HCT116 (cell line): ENCODE results near the gene KCTD10. TPM values are rescaled to one million over a fixed set of nuclear protein-coding genes. Genes with fewer than 3 reads are reported as not detected.

Experiments
- ATAC-seq: fragments of 200-7000 bp; cut with Tn5 transposase; 2 replicates; pipeline ENCODE4 v1.9.1; 2020; ENCODE audit warnings: mild to moderate bottlenecking, moderate library complexity
- BruUV-seq: library from RNA; stranded (reverse); fragments of 400-500 nt; replicated peaks from 2 replicates; lab custom pipeline; 2021; lab: Mats Ljungman, UMichigan
- CTCF ChIA-PET: fragments of 300-600 bp; sonication (Branson Sonifier 250); formaldehyde crosslinking; loops from one replicate; lab custom pipeline; 2021; ENCODE audit warnings: antibody characterized with exemption; lab: Charles Lee
- POLR2A ChIA-PET: fragments of 300-600, 350-600 bp; sonication (Branson Sonifier 250); formaldehyde crosslinking; loops from one replicate; lab custom pipeline; 2021; ENCODE audit warnings: antibody characterized with exemption; lab: Charles Lee
- RAD21 ChIA-PET, 2 experiments: fragments of 300-600 bp; sonication (Branson Sonifier 250); formaldehyde crosslinking; loops; one replicate each; lab custom pipeline; 2023; ENCODE audit warnings: low total read pairs in 2 of 2; ENCODE audit not compliant: uncharacterized antibody in 2 of 2, unreplicated experiment in 2 of 2, low non-redundant PET in 1 of 2; lab: Charles Lee
- DNase-seq: peaks from one replicate; pipeline ENCODE4 v3.0.0-alpha.2; 2010; ENCODE audit warnings: low read depth, low spot score
- H2AFZ ChIP-seq: fragments of 200-600 bp; shearing (Covaris generic), sonication (generic); 2 replicates; pipeline ENCODE4 v1.6.1; 2017; ENCODE audit warnings: low read depth, mixed run types, mixed read lengths, antibody characterized with exemption, low read length; ENCODE audit not compliant: poor library complexity, severe bottlenecking
- H3K27ac ChIP-seq: 2 replicates; pipeline ENCODE4 v1.5.1; 2012; ENCODE audit warnings: low read depth, low read length
- H3K27me3 ChIP-seq: fragments of 200-600 bp; sonication (generic); 2 replicates; pipeline ENCODE4 v1.6.1; 2016; ENCODE audit warnings: mixed run types, low read length, mixed read lengths; ENCODE audit not compliant: insufficient read depth
- H3K36me3 ChIP-seq, 2 experiments: fragments of 200-500 bp in 1 of 2; fragments of 200-600 bp in 1 of 2; sonication (Bioruptor generic) in 1 of 2; sonication (generic) in 1 of 2; 2 replicates each; pipeline versions ENCODE4 v1.5.1 to v1.6.1; 2014 to 2016; ENCODE audit warnings: low read length in 2 of 2, inconsistent platforms in 1 of 2, mixed read lengths in 1 of 2, mixed run types in 1 of 2; ENCODE audit not compliant: insufficient read depth in 2 of 2, control insufficient read depth in 1 of 2
- H3K4me1 ChIP-seq, 2 experiments: fragments of 200-600 bp in 1 of 2; sonication (generic) in 1 of 2; 2 replicates each; pipeline versions ENCODE4 v1.5.1 to v1.6.1; 2012 to 2017; ENCODE audit warnings: low read length in 2 of 2, inconsistent platforms in 1 of 2, mild to moderate bottlenecking in 1 of 2, mixed read lengths in 1 of 2, mixed run types in 1 of 2, moderate library complexity in 1 of 2; ENCODE audit not compliant: insufficient read depth in 2 of 2, control insufficient read depth in 1 of 2
- H3K4me2 ChIP-seq: fragments of 200-600 bp; sonication (generic); 2 replicates; pipeline ENCODE4 v1.6.1; 2017; ENCODE audit warnings: mixed run types, low read length, mixed read lengths
- H3K4me3 ChIP-seq, 2 experiments: fragments of 200-600 bp in 1 of 2; sonication (generic) in 1 of 2; replicated peaks in 1 of 2; 2 replicates each; pipeline ENCODE4 v1.5.1; 2011 to 2016; ENCODE audit warnings: low read length in 2 of 2, control low read depth in 1 of 2, low read depth in 1 of 2, mild to moderate bottlenecking in 1 of 2, mixed read lengths in 1 of 2, mixed run types in 1 of 2
- H3K79me2 ChIP-seq: fragments of 200-600 bp; sonication (generic); 2 replicates; pipeline ENCODE4 v1.6.1; 2017; ENCODE audit warnings: mild to moderate bottlenecking, mixed run types, low read length, moderate library complexity, mixed read lengths; ENCODE audit not compliant: insufficient read depth
- H3K9ac ChIP-seq: fragments of 200-600 bp; sonication (generic); 2 replicates; pipeline ENCODE4 v1.6.1; 2016; ENCODE audit warnings: low read length, mixed read lengths
- H3K9me2 ChIP-seq: fragments of 200-600 bp; sonication (generic), shearing (Covaris generic); 2 replicates; pipeline ENCODE4 v1.6.1; 2017; ENCODE audit warnings: mixed run types, mild to moderate bottlenecking, moderate library complexity; ENCODE audit not compliant: insufficient read depth
- H3K9me3 ChIP-seq, 2 experiments: fragments of 200-500 bp in 1 of 2; fragments of 200-600 bp in 1 of 2; sonication (Bioruptor generic) in 1 of 2; sonication (generic) in 1 of 2; 2 replicates each; pipeline ENCODE4 v1.6.1; 2014 to 2017; ENCODE audit warnings: low read length in 2 of 2, mixed read lengths in 2 of 2, inconsistent platforms in 1 of 2, low read depth in 1 of 2, mild to moderate bottlenecking in 1 of 2, mixed run types in 1 of 2, moderate library complexity in 1 of 2; ENCODE audit not compliant: control insufficient read depth in 1 of 2, insufficient read depth in 1 of 2
- H4K20me1 ChIP-seq: fragments of 200-600 bp; sonication (generic), shearing (Covaris generic); 2 replicates; pipeline ENCODE4 v1.6.1; 2017; ENCODE audit warnings: mixed run types, mild to moderate bottlenecking, moderate library complexity; ENCODE audit not compliant: insufficient read depth
- CBX3 ChIP-seq: IDR thresholded peaks from 2 replicates; pipeline ENCODE4 v1.6.1; 2012; ENCODE audit warnings: low read depth
- CEBPB ChIP-seq: IDR thresholded peaks from 2 replicates; pipeline ENCODE4 v1.6.1; 2012; ENCODE audit warnings: low read depth
- EGR1 ChIP-seq: IDR thresholded peaks from 2 replicates; pipeline ENCODE4 v1.6.1; 2012; ENCODE audit warnings: low read depth
- ELF1 ChIP-seq: IDR thresholded peaks from 2 replicates; pipeline ENCODE4 v1.6.1; 2012; ENCODE audit warnings: low read depth, borderline replicate concordance
- EZH2 ChIP-seq: fragments of 200-600 bp; sonication (generic); IDR thresholded peaks from 2 replicates; pipeline ENCODE4 v1.6.1; 2017; ENCODE audit warnings: antibody characterized with exemption, mixed run types
- EZH2phosphoT487 ChIP-seq: fragments of 200-600 bp; IDR thresholded peaks from 2 replicates; pipeline ENCODE4 v1.6.1; 2018; ENCODE audit warnings: antibody characterized with exemption, borderline replicate concordance
- FOSL1 ChIP-seq: IDR thresholded peaks from 2 replicates; pipeline ENCODE4 v1.6.1; 2012; ENCODE audit warnings: low read depth
- POLR2AphosphoS5 ChIP-seq: IDR thresholded peaks from 2 replicates; pipeline ENCODE4 v1.6.1; 2011; ENCODE audit warnings: mild to moderate bottlenecking, low read depth, low read length, moderate library complexity
- SIN3A ChIP-seq: IDR thresholded peaks from 2 replicates; pipeline ENCODE4 v1.6.1; 2012; ENCODE audit warnings: low read depth
- SP1 ChIP-seq: IDR thresholded peaks from 2 replicates; pipeline ENCODE4 v1.6.1; 2012; ENCODE audit warnings: low read depth
- SRF ChIP-seq: IDR thresholded peaks from 2 replicates; pipeline ENCODE4 v1.6.1; 2012; ENCODE audit warnings: low read depth
- TCF7L2 ChIP-seq: IDR thresholded peaks from 2 replicates; pipeline ENCODE4 v1.7.0; 2011; ENCODE audit warnings: borderline replicate concordance, inconsistent platforms; ENCODE audit not compliant: insufficient read depth, insufficient read length; ENCODE audit errors: extremely low read depth
- YY1 ChIP-seq: IDR thresholded peaks from 2 replicates; pipeline ENCODE4 v1.6.1; 2011; ENCODE audit warnings: low read length, low read depth, moderate library complexity, mild to moderate bottlenecking; ENCODE audit not compliant: insufficient replicate concordance; ENCODE audit errors: extremely low read depth
- ZFX ChIP-seq: fragments of 450-650 bp; IDR thresholded peaks from 2 replicates; pipeline ENCODE4 v1.6.1; 2017
- ZNF274 ChIP-seq: fragments of 200-500 bp; sonication (Bioruptor generic); IDR thresholded peaks from 2 replicates; pipeline ENCODE4 v1.6.1; 2014; ENCODE audit warnings: mild to moderate bottlenecking, low read depth, low read length, inconsistent platforms
- intact Hi-C: fragments of 100-400 bp; cut with micrococcal nuclease; formaldehyde crosslinking; loops from 2 replicates; pipeline ENCODE4 v1.10.0; 2022
- total RNA-seq: library from RNA; stranded (reverse); gene quantifications from one replicate; pipeline ENCODE4 v1.2.1, GENCODE V29; 2021; ENCODE audit not compliant: unreplicated experiment
- TF ChIP-seq, protein P1 (sequence below): IDR thresholded peaks from 2 replicates; pipeline ENCODE4 v1.6.1; 2012
- TF ChIP-seq, protein P2 (sequence below): IDR thresholded peaks from 2 replicates; pipeline ENCODE4 v1.6.1; 2012
- TF ChIP-seq, protein P3 (sequence below), 3 experiments: fragments of 200-600 bp in 1 of 3; sonication (generic) in 1 of 3; IDR thresholded peaks in 2 of 3; conservative IDR thresholded peaks in 1 of 3; 2 replicates each; pipeline ENCODE4 v1.5.1; 2012 to 2017; ENCODE audit warnings: low read depth in 2 of 3, low read length in 2 of 3, antibody characterized with exemption in 1 of 3, borderline replicate concordance in 1 of 3, control low read depth in 1 of 3, mild to moderate bottlenecking in 1 of 3, mixed read lengths in 1 of 3, mixed run types in 1 of 3, moderate library complexity in 1 of 3; ENCODE audit not compliant: insufficient read depth in 1 of 3
- TF ChIP-seq, protein P4 (sequence below): IDR thresholded peaks from 2 replicates; pipeline ENCODE4 v1.6.1; 2011; ENCODE audit warnings: mild to moderate bottlenecking, low read length, moderate library complexity; ENCODE audit not compliant: insufficient replicate concordance; ENCODE audit errors: extremely low read depth

The KCTD10 gene
- total RNA-seq, 1 experiment from 2014 or later, result 34.7 TPM

DNA sequence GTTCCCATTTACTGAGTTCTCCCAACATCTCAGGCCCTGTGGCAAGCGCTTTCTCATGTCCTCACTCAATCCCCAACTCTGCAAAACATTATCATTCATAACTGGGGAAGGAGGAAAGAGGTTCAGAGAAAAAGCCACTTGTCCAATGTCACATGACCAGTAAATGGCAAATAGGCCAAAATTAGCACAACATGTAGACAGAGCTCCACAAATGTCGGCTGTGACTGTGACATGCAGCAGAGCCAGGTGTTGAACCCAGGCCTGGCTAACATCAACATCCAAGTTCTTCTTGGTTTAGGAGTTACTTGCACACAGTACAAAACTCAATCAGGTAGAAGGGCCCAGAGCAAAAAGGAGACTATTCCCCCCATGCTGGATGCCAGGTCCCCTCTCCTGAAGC, 10.8 kb downstream of the KCTD10 start:
- no peak overlapping the region for H3K27ac ChIP-seq
- H3K4me2 ChIP-seq, result no peak overlapping the region
- ChIA-PET RAD21 (no interaction called here), POLR2A (no interaction called here), CTCF (no interaction called here)
- H3K9me3 ChIP-seq, result no peaks in the 10 kb centered on the region
- peaks cover 4% of the 10 kb centered on the region; the same call in 1 of the 2 replicates for H4K20me1 ChIP-seq
- H3K36me3 ChIP-seq, result peaks cover 9 to 19% of the 10 kb centered on the region in 2 experiments; a peak in 3 of 4 replicates
- H3K4me1 ChIP-seq, result peaks cover 34 to 41% of the 10 kb centered on the region in 2 experiments
- H3K9me2 ChIP-seq, result no peaks in the 10 kb centered on the region
- no peak overlapping the region for H3K9ac ChIP-seq
- intact Hi-C loops, result no loop called here
- H3K79me2 ChIP-seq, result peaks cover 66% of the 10 kb centered on the region
- no peak for ATAC-seq
- DNase-seq, result no peak
- H3K27me3 ChIP-seq, result no peaks in the 10 kb centered on the region
- TF ChIP-seq EZH2, result no peak
- TF ChIP-seq, protein P1, sequence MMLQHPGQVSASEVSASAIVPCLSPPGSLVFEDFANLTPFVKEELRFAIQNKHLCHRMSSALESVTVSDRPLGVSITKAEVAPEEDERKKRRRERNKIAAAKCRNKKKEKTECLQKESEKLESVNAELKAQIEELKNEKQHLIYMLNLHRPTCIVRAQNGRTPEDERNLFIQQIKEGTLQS, result no peak
- TF ChIP-seq POLR2AphosphoS5, result no peak
- no peak for TF ChIP-seq YY1
- TF ChIP-seq ELF1, result no peak
- TF ChIP-seq FOSL1, result no peak
- TF ChIP-seq, protein P2, sequence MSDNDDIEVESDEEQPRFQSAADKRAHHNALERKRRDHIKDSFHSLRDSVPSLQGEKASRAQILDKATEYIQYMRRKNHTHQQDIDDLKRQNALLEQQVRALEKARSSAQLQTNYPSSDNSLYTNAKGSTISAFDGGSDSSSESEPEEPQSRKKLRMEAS, result no peak
- TF ChIP-seq, protein P3, sequence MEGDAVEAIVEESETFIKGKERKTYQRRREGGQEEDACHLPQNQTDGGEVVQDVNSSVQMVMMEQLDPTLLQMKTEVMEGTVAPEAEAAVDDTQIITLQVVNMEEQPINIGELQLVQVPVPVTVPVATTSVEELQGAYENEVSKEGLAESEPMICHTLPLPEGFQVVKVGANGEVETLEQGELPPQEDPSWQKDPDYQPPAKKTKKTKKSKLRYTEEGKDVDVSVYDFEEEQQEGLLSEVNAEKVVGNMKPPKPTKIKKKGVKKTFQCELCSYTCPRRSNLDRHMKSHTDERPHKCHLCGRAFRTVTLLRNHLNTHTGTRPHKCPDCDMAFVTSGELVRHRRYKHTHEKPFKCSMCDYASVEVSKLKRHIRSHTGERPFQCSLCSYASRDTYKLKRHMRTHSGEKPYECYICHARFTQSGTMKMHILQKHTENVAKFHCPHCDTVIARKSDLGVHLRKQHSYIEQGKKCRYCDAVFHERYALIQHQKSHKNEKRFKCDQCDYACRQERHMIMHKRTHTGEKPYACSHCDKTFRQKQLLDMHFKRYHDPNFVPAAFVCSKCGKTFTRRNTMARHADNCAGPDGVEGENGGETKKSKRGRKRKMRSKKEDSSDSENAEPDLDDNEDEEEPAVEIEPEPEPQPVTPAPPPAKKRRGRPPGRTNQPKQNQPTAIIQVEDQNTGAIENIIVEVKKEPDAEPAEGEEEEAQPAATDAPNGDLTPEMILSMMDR (IDR thresholded peaks at IDR 0.05 in 2 of 3, conservative IDR thresholded peaks at IDR 0.05 in 1 of 3; ENCODE audit: borderline replicate concordance in 1 of 3, insufficient read depth in 1 of 3, low read depth in 2 of 3, low read length in 2 of 3), result no peak
- TF ChIP-seq CEBPB, result no peak
- TF ChIP-seq SP1, result no peak
- TF ChIP-seq ZNF274, result no peak
- no peak for TF ChIP-seq SRF
- no peak for TF ChIP-seq TCF7L2
- no peak for TF ChIP-seq EGR1
- no peak for TF ChIP-seq SIN3A
- TF ChIP-seq ZFX, result no peak
- no peak for TF ChIP-seq CBX3
- TF ChIP-seq, protein P4, sequence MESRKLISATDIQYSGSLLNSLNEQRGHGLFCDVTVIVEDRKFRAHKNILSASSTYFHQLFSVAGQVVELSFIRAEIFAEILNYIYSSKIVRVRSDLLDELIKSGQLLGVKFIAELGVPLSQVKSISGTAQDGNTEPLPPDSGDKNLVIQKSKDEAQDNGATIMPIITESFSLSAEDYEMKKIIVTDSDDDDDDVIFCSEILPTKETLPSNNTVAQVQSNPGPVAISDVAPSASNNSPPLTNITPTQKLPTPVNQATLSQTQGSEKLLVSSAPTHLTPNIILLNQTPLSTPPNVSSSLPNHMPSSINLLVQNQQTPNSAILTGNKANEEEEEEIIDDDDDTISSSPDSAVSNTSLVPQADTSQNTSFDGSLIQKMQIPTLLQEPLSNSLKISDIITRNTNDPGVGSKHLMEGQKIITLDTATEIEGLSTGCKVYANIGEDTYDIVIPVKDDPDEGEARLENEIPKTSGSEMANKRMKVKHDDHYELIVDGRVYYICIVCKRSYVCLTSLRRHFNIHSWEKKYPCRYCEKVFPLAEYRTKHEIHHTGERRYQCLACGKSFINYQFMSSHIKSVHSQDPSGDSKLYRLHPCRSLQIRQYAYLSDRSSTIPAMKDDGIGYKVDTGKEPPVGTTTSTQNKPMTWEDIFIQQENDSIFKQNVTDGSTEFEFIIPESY, result no peak
- TF ChIP-seq EZH2phosphoT487, result no peak
- no peak overlapping the region for H2AFZ ChIP-seq
- BruUV-seq, result no TSS peak
- no peak overlapping the region for H3K4me3 ChIP-seq
